LNCaP clone FGC (cell line): ENCODE measurements around the gene PXT1.
"Not testable (repeated sequence)": the region's sequence is repeated elsewhere in the genome, so short reads cannot be mapped to it uniquely, and the experiment has no call there.

Experiments
- DNase-seq: peaks from one replicate; pipeline ENCODE4 v3.0.0-alpha.2; 2011; ENCODE audit warnings: low read depth
- H3K4me3 ChIP-seq: 2 replicates; pipeline ENCODE4 v1.5.1; 2011; ENCODE audit warnings: mild to moderate bottlenecking, low read depth, low read length, control low read depth
- TF ChIP-seq, protein P1 (sequence below): IDR thresholded peaks from 2 replicates; pipeline ENCODE4 v1.5.1; 2012; ENCODE audit warnings: mild to moderate bottlenecking; ENCODE audit not compliant: control insufficient read depth, insufficient read depth; ENCODE audit errors: extremely low read depth

PXT1 gene, protein sequence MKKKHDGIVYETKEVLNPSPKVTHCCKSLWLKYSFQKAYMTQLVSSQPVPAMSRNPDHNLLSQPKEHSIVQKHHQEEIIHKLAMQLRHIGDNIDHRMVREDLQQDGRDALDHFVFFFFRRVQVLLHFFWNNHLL

DNA sequence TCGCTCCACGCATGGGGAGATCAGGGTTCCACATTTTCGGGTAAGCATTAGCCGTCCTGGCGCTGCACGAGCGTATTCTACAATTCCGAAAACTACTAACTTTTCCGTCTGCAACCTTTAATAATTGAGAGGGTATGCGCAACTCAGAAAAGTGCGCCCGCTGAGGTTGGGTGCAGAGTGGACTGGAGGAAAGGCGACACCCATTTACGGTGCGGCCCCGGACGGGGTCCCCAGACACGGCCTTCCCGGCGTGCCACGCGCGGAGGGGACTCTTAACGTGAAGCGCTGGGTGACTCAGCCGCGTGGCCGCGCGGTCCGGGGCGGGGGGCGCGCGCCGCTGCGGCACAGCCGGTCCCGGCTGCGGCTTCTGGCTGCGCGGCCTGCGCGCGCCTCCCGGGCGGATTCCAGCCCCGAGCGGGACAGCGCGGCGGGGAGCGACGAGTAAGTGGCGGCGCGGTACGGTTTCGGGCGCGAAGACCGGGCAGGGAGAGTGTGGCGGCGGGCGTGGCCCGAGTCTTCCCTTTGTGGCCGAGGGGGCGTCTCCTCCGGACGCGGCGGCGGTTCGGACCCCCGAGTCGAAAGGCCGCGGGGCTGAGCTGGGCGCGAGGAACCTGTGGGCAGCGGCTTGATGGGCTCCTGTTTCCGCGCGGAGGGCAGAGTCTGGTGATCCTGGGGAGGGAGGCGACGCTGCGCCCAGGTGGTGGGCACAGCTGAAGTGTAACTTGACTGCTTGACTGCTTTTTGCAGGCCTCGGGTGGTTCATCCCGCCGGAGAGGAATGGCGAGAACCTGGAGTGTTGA is at the start of gene PXT1, which contains the start of gene KCTD20:
TSS of gene PXT1 (minus strand) at position 184 of the 800 bp plus-strand sequence. CDS start 16,772 bp downstream, outside the sequence.
TSS of gene KCTD20 (plus strand) at position 330 of the 800 bp plus-strand sequence. CDS start 27,098 bp downstream, outside the sequence.
- peak within 1 kb of the TSS; percentile 93 for H3K4me3 ChIP-seq
- DNase-seq = no peak
- TF ChIP-seq, protein P1, sequence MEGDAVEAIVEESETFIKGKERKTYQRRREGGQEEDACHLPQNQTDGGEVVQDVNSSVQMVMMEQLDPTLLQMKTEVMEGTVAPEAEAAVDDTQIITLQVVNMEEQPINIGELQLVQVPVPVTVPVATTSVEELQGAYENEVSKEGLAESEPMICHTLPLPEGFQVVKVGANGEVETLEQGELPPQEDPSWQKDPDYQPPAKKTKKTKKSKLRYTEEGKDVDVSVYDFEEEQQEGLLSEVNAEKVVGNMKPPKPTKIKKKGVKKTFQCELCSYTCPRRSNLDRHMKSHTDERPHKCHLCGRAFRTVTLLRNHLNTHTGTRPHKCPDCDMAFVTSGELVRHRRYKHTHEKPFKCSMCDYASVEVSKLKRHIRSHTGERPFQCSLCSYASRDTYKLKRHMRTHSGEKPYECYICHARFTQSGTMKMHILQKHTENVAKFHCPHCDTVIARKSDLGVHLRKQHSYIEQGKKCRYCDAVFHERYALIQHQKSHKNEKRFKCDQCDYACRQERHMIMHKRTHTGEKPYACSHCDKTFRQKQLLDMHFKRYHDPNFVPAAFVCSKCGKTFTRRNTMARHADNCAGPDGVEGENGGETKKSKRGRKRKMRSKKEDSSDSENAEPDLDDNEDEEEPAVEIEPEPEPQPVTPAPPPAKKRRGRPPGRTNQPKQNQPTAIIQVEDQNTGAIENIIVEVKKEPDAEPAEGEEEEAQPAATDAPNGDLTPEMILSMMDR = no peak

DNA sequence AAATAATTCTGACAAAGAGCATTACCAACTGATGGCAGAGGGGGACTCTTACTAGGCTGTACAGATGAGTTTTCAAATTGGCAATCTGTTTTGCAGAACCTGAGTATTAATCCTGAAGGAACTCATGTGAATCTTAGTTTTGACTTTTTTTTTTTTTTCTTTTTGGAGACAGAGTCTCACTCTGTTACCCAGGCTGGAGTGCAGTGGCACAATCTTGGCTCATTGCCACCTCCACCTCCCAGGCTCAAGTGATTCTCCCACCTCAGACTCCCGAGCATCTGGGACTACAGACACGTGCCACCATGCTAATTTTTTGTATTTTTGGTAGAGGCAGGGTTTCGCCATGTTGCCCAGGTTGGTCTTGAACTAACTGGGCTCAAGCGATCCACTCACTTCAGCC is 49.4 kb upstream of the PXT1 start:
- no peak for DNase-seq
- TF ChIP-seq, protein P1 = no peak
- no peak overlapping the region for H3K4me3 ChIP-seq

DNA sequence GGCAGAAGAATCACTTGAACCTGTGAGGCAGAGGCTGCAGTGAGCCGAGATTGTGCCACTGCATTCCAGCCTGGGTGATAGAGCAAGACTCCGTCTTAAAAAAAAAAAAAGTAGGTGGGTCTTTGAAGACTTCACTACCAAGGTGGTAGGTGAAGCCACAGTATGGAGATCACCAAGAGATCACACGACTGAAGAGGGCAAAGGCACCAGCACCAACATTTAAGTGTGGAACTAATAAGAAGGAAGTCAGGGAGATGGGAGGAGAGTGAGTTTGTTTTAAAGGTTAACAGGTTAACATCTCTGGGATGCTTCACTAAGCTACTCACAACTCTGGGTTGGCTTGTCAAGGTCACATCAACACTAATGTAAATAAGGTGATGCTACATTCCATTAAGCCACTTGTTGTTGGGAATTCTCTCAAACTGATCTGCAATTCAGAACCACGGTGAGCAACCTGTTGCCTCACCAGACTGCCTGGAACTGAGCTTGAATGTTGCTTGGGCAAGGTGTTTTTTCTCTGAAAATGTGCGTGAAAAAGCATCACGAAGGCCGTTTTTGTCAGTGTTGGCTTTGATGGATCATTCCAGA is 48.8 kb upstream of the PXT1 start:
- TF ChIP-seq, protein P1 = no peak
- no peak overlapping the region for H3K4me3 ChIP-seq
- no peak for DNase-seq

DNA sequence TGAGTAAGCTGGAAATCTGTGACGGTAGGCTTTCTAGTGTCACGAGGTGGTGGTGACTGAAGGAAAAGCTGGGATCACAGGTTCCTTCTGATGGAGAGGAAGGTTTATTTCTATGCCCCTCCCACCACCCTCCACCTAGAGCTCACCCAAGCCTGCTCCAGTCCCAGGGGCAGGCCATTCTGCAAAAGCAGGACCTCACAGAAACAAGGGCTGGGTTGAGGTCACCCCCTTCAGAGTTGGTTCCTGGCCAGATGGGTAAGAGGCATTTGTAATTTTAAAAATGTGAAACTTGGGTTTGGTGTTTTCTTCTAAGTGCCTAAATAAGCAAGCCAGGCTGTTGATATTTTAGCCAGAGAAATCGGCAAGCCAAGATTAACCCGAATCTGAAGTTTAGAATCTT is 46.8 kb upstream of the PXT1 start:
- DNase-seq = no peak
- TF ChIP-seq, protein P1 = no peak
- no peak overlapping the region for H3K4me3 ChIP-seq

DNA sequence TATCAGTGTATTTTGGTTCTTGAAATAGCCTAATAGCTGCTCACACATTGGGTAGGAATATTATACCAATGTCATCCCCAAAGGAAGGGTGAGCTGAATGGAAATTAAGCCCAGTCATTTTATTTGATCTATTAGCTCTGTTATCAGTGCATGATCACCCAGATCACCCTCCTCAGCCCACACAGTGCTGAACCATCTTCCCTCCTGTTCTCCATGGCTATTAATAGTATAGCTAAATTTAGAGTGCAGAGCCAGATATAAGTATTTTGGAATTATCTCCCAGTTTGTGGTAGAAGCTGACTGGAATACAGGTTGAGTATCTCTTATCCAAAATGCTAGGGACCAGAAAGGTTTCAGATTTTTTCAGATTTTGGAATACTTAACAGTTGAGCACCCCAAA is 45.6 kb upstream of the PXT1 start:
- TF ChIP-seq, protein P1 = no peak
- no peak overlapping the region for H3K4me3 ChIP-seq
- DNase-seq = no peak

DNA sequence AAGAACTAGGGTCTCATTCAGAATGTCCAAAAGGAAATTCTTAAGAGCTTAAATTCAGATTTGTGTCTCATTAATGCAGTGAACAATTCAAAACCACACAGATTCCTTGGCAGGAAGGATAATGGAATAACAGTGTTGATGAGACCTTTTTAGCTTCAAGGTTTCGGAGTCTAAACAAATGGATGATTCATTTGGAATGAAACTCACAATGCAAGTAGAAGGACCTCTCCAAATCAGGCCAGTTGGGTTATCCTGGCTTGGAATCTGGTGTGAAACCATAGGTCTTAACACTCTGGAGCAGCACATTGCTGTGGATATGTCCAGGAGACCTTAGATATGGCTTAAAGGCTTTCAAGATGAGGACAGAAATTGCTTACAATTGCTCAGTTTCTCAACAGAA is 45.0 kb upstream of the PXT1 start:
- no peak overlapping the region for H3K4me3 ChIP-seq
- TF ChIP-seq, protein P1 = no peak
- DNase-seq = no peak

DNA sequence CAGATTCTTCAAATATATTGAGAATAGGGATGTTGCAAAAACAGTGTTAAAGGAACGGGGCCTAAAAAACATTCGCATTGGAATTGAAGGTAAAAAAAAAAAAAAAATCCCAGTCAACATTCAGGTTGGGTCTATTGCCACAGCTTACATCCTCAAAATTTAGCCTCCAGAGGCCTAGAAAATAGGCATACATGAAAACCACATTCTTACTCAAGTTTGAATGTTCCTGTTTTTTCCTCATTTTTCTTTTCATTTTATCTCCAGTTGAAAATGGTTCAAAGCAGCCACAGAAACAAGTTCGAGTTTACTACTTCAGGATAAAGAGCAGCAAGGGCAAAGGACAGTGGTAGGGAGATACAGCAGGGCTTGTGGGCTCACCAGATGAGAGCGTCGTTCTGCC is 42.1 kb upstream of the PXT1 start:
- H3K4me3 ChIP-seq = no peak overlapping the region
- DNase-seq = no peak
- TF ChIP-seq, protein P1 = no peak

DNA sequence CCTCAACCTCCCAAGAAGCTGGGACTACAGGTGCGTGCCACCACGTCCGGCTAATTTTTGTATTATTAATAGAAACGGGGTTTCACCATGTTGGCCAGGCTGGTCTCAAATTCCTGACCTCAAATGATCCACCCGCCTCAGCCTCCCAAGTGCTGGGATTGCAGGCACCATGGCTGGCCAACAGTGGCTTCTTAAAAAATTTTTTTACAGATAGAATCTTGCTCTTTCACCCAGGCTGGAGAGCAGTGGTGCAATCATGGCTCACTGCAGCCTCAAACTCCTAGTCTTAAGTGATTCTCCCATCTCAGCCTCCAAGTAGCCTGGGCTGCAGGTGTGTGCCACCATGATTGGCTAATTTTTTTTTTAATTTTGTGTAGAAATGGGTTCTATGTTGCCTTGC is 40.7 kb upstream of the PXT1 start:
- H3K4me3 ChIP-seq, DNase-seq: not testable (repeated sequence)
